C4-2B (cell line): ENCODE results near the gene SUCO.
"Not testable (repeated sequence)": the region's sequence is repeated elsewhere in the genome, so short reads cannot be mapped to it uniquely, and the experiment has no call there.

ENCODE experiments used
- CTCF ChIP-seq: fragments of 450-650 bp; conservative IDR thresholded peaks from 2 replicates; pipeline ENCODE4 v1.5.1; 2017; ENCODE audit warnings: mild to moderate bottlenecking
- ZFX ChIP-seq: fragments of 450-650 bp; IDR thresholded peaks from 2 replicates; pipeline ENCODE4 v1.6.1; 2017

DNA sequence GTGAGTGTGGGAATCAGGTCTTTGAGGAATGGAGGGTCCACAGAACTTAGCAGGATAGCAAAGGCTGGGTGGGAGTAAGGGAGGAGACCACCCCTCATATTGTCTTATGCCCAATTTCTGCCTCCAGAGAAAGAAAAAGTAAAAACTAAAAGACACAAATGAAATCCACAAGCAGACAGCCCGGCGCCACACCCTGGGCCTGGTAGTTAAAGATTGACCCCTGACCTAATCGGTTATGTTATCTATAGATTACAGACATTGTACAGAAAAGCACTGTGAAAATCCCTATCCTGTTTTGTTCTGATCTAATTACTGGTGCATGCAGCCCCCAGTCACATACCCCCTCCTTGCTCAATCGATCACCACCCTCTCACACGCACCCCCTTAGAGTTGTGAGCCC lies 36.8 kb upstream of the SUCO start:
- TF ChIP-seq CTCF, ZFX: not testable (repeated sequence)
